ENCODE results near the gene SLC15A4. TPM values are rescaled to one million over a fixed set of nuclear protein-coding genes. Genes with fewer than 3 reads are reported as not detected.

The SLC15A4 gene
- total RNA-seq, 2 donors from 2014 or later, result 28.2 to 39.5 TPM

GRCh38 chr12:128784030-128784760, 39.6 kb downstream of the SLC15A4 start:
- Histone ChIP-seq H3K4me3 (ENCODE audit: low read length) (no peak overlapping the region), H3K27me3 (ENCODE audit: control insufficient read depth, insufficient read depth, low read length, poor library complexity, severe bottlenecking) (no peaks in the 10 kb centered on the region), H3K27ac (ENCODE audit: low read depth, low read length) (no peak overlapping the region), H3K9ac (ENCODE audit: extremely low read depth, low read length, poor library complexity, severe bottlenecking) (no peak overlapping the region), H3K4me1 (ENCODE audit: control insufficient read depth, insufficient read depth, low read length) (no peaks in the 10 kb centered on the region), H3K9me3 (ENCODE audit: control insufficient read depth, low read length) (no peaks in the 10 kb centered on the region), H3K36me3 (ENCODE audit: control insufficient read depth, insufficient read depth, low read length) (no peaks in the 10 kb centered on the region)
- Mint-ChIP-seq H3K4me1 (no peaks in the 10 kb centered on the region), H3K4me3 (no peak overlapping the region), H3K27me3 (ENCODE audit: insufficient read depth) (no peaks in the 10 kb centered on the region), H3K27ac (no peak overlapping the region), H3K36me3 (ENCODE audit: low read depth) (no peaks in the 10 kb centered on the region), H3K9me3 (peaks cover 1% of the 10 kb centered on the region)
- no peak for DNase-seq
- WGBS, 2 experiments (ENCODE audit: insufficient coverage in 1 of 2, insufficient read length in 1 of 2), result 85 to 90% methylated on average over 9 to 13 of the region's 13 CpGs
- TF ChIP-seq CTCF (conservative IDR thresholded peaks at IDR 0.05), result no peak

- Mint-ChIP-seq H3K27ac (no peak overlapping the region), H3K4me3 (no peak overlapping the region), H3K4me1 (no peaks in the 10 kb centered on the region), H3K9me3 (peaks cover 1% of the 10 kb centered on the region), H3K36me3 (ENCODE audit: low read depth) (no peaks in the 10 kb centered on the region), H3K27me3 (ENCODE audit: insufficient read depth) (no peaks in the 10 kb centered on the region)
- Histone ChIP-seq H3K4me3 (ENCODE audit: low read length) (no peak overlapping the region), H3K9me3 (ENCODE audit: control insufficient read depth, low read length) (no peaks in the 10 kb centered on the region), H3K27me3 (ENCODE audit: control insufficient read depth, insufficient read depth, low read length, poor library complexity, severe bottlenecking) (no peaks in the 10 kb centered on the region), H3K36me3 (ENCODE audit: control insufficient read depth, insufficient read depth, low read length) (no peaks in the 10 kb centered on the region), H3K27ac (ENCODE audit: low read depth, low read length) (no peak overlapping the region), H3K4me1 (ENCODE audit: control insufficient read depth, insufficient read depth, low read length) (no peaks in the 10 kb centered on the region), H3K9ac (ENCODE audit: extremely low read depth, low read length, poor library complexity, severe bottlenecking) (no peak overlapping the region)
- TF ChIP-seq CTCF (conservative IDR thresholded peaks at IDR 0.05), result no peak
- WGBS, 2 experiments (ENCODE audit: insufficient coverage in 1 of 2, insufficient read length in 1 of 2), result 91 to 98% methylated on average over 8 of the region's 8 CpGs
- no peak for DNase-seq
Measured at GRCh38 chr12:128783129-128783574, 40.6 kb downstream of the SLC15A4 start.

- no peaks in the 10 kb centered on the region for H3K27me3 Mint-ChIP-seq (ENCODE audit: insufficient read depth)
- H3K4me1 Mint-ChIP-seq, result no peaks in the 10 kb centered on the region
- no peak overlapping the region for H3K27ac ChIP-seq (ENCODE audit: low read depth, low read length)
- no peak overlapping the region for H3K9ac ChIP-seq (ENCODE audit: extremely low read depth, low read length, poor library complexity, severe bottlenecking)
- no peak for TF ChIP-seq CTCF (conservative IDR thresholded peaks at IDR 0.05)
- peaks cover 1% of the 10 kb centered on the region for H3K9me3 Mint-ChIP-seq
- H3K27ac Mint-ChIP-seq, result no peak overlapping the region
- DNase-seq, result no peak
- no peaks in the 10 kb centered on the region for H3K27me3 ChIP-seq (ENCODE audit: control insufficient read depth, insufficient read depth, low read length, poor library complexity, severe bottlenecking)
- H3K36me3 ChIP-seq (ENCODE audit: control insufficient read depth, insufficient read depth, low read length), result no peaks in the 10 kb centered on the region
- H3K9me3 ChIP-seq (ENCODE audit: control insufficient read depth, low read length), result no peaks in the 10 kb centered on the region
- H3K4me3 Mint-ChIP-seq, result no peak overlapping the region
- H3K36me3 Mint-ChIP-seq (ENCODE audit: low read depth), result no peaks in the 10 kb centered on the region
- no peak overlapping the region for H3K4me3 ChIP-seq (ENCODE audit: low read length)
- H3K4me1 ChIP-seq (ENCODE audit: control insufficient read depth, insufficient read depth, low read length), result no peaks in the 10 kb centered on the region
Measured at GRCh38 chr12:128779901-128780300, 43.9 kb downstream of the SLC15A4 start.
